Parathyroid adenoma (tissue), 2 donors: ENCODE results near the gene RNF150.

Experiments used
- H2AFZ ChIP-seq: fragments of 300-600 bp; sonication (generic); one replicate; pipeline ENCODE4 v1.7.0; 2017; ENCODE audit warnings: antibody characterized with exemption, mild to moderate bottlenecking
- H3K27ac ChIP-seq: fragments of 300-600 bp; sonication (generic); one replicate; pipeline ENCODE4 v1.7.0; 2017
- H3K27me3 ChIP-seq: fragments of 300-600 bp; sonication (generic); one replicate; pipeline ENCODE4 v1.7.0; 2017; ENCODE audit warnings: low read length; ENCODE audit not compliant: control insufficient read depth, insufficient read depth
- H3K36me3 ChIP-seq: fragments of 300-600 bp; sonication (generic); one replicate; pipeline ENCODE4 v1.7.0; 2017; ENCODE audit warnings: low read length; ENCODE audit not compliant: control insufficient read depth, insufficient read depth
- H3K4me1 ChIP-seq: fragments of 300-600 bp; sonication (generic); one replicate; pipeline ENCODE4 v1.7.0; 2017; ENCODE audit warnings: control low read depth
- H3K4me2 ChIP-seq: fragments of 300-600 bp; sonication (generic); one replicate; pipeline ENCODE4 v1.7.0; 2017; ENCODE audit warnings: low read length
- H3K4me3 ChIP-seq: fragments of 300-600 bp; sonication (generic); one replicate; pipeline ENCODE4 v1.7.0; 2017; ENCODE audit warnings: low read depth, low read length
- H3K79me2 ChIP-seq: fragments of 300-600 bp; sonication (generic); one replicate; pipeline ENCODE4 v1.7.0; 2017; ENCODE audit warnings: control low read depth
- H3K9ac ChIP-seq: fragments of 300-600 bp; sonication (generic); one replicate; pipeline ENCODE4 v1.7.0; 2017; ENCODE audit warnings: mild to moderate bottlenecking
- H3K9me3 ChIP-seq: fragments of 300-600 bp; sonication (generic); one replicate; pipeline ENCODE4 v1.7.0; 2017; ENCODE audit warnings: low read length; ENCODE audit not compliant: control insufficient read depth
- CTCF ChIP-seq: fragments of 300-600 bp; sonication (generic); IDR thresholded peaks from one replicate; pipeline ENCODE4 v1.7.0; 2017; ENCODE audit warnings: antibody characterized with exemption, mild to moderate bottlenecking
- donor health status: primary hyperparathyroidism.

Gene RNF150

GRCh38 chr4:140870427-140870826 lies 262.8 kb downstream of the RNF150 start:
- no peak overlapping the region for H3K9ac ChIP-seq
- no peaks in the 10 kb centered on the region for H3K27me3 ChIP-seq
- H3K27ac ChIP-seq: no peak overlapping the region
- H3K4me2 ChIP-seq: no peak overlapping the region
- no peak overlapping the region for H3K4me3 ChIP-seq
- no peak for TF ChIP-seq CTCF
- no peaks in the 10 kb centered on the region for H3K4me1 ChIP-seq
- no peaks in the 10 kb centered on the region for H3K79me2 ChIP-seq
- no peaks in the 10 kb centered on the region for H3K36me3 ChIP-seq
- H3K9me3 ChIP-seq: no peaks in the 10 kb centered on the region
- no peak overlapping the region for H2AFZ ChIP-seq

GRCh38 chr4:140869446-140869845 lies 263.8 kb downstream of the RNF150 start:
- no peak overlapping the region for H3K4me3 ChIP-seq
- no peak for TF ChIP-seq CTCF
- H3K27me3 ChIP-seq: no peaks in the 10 kb centered on the region

GRCh38 chr4:140867356-140867755 lies 265.9 kb downstream of the RNF150 start:
- no peak overlapping the region for H3K4me3 ChIP-seq
- no peaks in the 10 kb centered on the region for H3K4me1 ChIP-seq
- H3K36me3 ChIP-seq: no peaks in the 10 kb centered on the region
- no peak overlapping the region for H3K9ac ChIP-seq
- no peak overlapping the region for H3K4me2 ChIP-seq
- H3K79me2 ChIP-seq: no peaks in the 10 kb centered on the region
- no peak overlapping the region for H2AFZ ChIP-seq
- H3K27ac ChIP-seq: no peak overlapping the region
- no peak for TF ChIP-seq CTCF
- H3K27me3 ChIP-seq: no peaks in the 10 kb centered on the region
- H3K9me3 ChIP-seq: no peaks in the 10 kb centered on the region

More at GRCh38 chr4:140869446-140869845, 263.8 kb downstream of the RNF150 start:
- Histone ChIP-seq H2AFZ (no peak overlapping the region), H3K4me1 (no peaks in the 10 kb centered on the region), H3K9me3 (no peaks in the 10 kb centered on the region), H3K36me3 (no peaks in the 10 kb centered on the region), H3K4me2 (no peak overlapping the region), H3K9ac (no peak overlapping the region), H3K79me2 (no peaks in the 10 kb centered on the region), H3K27ac (no peak overlapping the region)

GRCh38 chr4:140866492-140867005 lies 266.7 kb downstream of the RNF150 start:
- H3K4me2 ChIP-seq: no peak overlapping the region
- no peaks in the 10 kb centered on the region for H3K9me3 ChIP-seq
- no peaks in the 10 kb centered on the region for H3K27me3 ChIP-seq
- TF ChIP-seq CTCF: no peak
- no peak overlapping the region for H3K9ac ChIP-seq
- no peak overlapping the region for H2AFZ ChIP-seq
- no peak overlapping the region for H3K27ac ChIP-seq
- H3K4me1 ChIP-seq: no peaks in the 10 kb centered on the region
- H3K4me3 ChIP-seq: no peak overlapping the region
- no peaks in the 10 kb centered on the region for H3K36me3 ChIP-seq
- no peaks in the 10 kb centered on the region for H3K79me2 ChIP-seq
